NCI-H524 treated with DMSO at 0.1 percent for 48 hours (cell line): Measurements from ENCODE around the gene OR10S1.
"Not testable (repeated sequence)": the region's sequence is repeated elsewhere in the genome, so short reads cannot be mapped to it uniquely, and the experiment has no call there.

Experiments used
- DNase-seq: peaks from one replicate; lab custom pipeline; 2025; lab: John Stamatoyannopoulos, UW

The OR10S1 gene

GRCh38 chr11:123977731-123978347 is at the start of gene OR10S1:
OR10S1 (minus strand) TSS chr11:123977781; CDS start chr11:123977664, 117 bp downstream.
- DNase-seq = no peak

DNA sequence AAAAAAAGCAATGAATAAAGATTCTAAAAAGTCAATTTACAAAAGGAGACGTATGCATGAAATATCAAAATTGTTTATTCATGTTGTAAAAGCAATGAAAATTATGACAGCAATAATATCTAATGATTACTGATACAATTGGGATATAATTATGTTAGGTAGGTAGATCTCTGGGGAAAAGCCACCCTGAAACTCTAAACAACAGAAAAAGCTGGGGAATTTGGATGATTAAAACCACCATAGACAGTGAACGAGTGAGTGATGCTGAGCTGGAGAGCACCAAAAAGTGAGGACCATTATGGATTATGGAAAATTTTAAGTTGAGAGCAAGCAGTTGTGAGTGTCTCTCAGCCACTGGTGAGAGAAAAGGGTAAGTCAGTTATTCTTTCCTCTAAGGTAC is 48.9 kb upstream of the OR10S1 start, which contains the start of gene OR10G8:
OR10G8 (plus strand) TSS at position 301 of the 400 bp plus-strand sequence. CDS start 2,825 bp downstream, outside the sequence.
- no peak for DNase-seq

GRCh38 chr11:124015837-124016236 is 38.3 kb upstream of the OR10S1 start:
- not testable (repeated sequence) for DNase-seq

DNA sequence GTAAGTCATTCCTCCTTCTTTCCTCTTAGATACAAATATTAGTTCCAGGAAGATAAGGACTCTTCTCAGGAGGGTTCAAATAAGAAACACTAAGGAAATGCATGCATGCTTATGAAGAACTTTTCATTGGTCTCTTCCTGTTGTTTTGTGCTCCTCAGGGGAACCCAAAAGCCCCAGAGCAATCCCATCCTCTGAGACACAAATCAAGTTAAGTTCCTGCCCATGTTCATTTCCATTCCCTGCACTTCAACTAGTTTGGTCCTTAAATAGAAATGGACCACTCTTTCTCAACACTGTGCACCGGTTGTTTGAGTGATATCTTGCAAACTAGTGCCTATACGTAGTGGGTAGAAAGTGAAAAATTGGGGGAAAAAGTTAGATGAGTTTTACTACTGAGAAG is 35.1 kb upstream of the OR10S1 start, which contains the start of gene OR10G4:
OR10G4 (plus strand) TSS at position 301 of the 400 bp plus-strand sequence. CDS start 2,578 bp downstream, outside the sequence.
- DNase-seq = no peak

GRCh38 chr11:123995119-123995518 is 17.5 kb upstream of the OR10S1 start, which contains the start of gene OR10G6:
OR10G6 (minus strand) TSS chr11:123995161; CDS start chr11:123995161, 0 bp downstream.
- no peak for DNase-seq

DNA sequence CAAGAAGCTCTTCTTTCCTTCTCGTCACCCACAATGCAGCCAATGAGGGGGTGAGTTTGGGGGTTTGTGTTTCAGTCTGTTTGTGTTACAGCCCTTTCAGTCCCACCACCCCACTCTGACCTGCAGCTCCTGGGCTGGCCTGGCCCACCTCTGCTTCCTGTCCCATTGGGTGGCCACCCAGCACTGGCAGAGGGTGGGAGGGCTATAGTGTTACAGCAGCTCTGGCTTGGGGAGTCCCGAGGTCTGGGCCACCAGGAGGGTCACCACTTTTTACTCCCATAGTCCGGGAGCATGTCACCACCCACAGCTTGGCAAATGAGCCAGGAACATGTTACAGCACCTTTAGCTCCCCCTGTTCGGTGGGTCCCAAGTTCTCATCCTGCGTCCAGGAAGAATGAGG is 1.7 kb upstream of the OR10S1 start:
- DNase-seq = no peak

DNA sequence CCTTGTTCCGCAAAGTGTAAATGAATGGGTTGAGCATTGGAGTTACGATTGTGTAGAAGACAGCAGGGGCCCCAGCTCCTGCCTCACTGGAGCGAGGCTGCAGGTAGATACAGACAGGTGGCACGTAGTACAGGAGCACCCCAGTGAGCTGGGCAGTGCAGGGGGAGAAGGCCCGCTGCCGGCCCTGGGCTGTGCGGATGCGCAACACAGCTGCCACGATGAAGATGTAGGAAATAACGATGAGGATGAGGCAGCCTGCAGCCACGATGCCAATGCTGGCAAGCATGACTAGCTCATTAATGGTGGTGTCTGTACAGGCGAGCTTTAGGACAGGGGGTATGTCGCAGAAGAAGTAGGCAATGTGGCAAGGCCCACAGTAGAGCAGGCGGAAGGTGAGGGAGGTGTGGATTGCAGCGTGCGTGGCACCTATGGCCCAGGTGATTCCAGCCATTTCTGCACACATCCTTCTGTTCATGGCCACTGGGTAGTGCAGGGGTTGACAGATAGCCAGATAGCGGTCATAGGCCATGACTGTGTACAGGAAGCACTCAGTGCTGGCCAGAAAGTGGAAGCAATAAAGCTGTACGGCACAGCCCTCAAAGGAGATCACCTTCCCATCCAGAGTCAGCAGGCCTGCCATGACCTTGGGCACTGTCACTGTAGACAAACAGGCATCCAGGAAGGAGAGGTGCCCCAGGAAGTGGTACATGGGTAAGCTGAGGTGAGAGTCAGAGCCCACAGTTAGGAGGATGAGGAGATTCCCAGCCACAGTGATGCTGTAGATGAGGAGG is 616 bp downstream of the OR10S1 start:
- no peak for DNase-seq

GRCh38 chr11:123973816-123974215 is 3.8 kb downstream of the OR10S1 start:
- no peak for DNase-seq

DNA sequence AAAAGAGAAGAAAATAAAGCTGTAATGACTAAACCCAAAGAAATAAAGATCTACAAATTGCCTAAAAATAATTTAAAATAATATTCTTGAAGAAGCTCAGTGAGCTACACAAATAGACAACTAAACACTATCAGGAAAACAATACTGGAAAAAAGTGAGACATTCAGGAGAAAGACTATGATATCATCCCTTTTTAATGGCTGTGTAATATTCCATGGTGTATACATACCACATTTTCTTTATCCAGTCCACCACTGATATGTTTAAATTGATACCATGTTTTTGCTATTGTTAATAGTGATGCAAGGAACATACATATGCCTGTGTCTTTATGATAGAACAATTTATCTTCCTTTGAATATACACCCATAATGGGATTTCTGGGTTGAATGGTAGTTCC is 20.8 kb downstream of the OR10S1 start:
- no peak for DNase-seq

DNA sequence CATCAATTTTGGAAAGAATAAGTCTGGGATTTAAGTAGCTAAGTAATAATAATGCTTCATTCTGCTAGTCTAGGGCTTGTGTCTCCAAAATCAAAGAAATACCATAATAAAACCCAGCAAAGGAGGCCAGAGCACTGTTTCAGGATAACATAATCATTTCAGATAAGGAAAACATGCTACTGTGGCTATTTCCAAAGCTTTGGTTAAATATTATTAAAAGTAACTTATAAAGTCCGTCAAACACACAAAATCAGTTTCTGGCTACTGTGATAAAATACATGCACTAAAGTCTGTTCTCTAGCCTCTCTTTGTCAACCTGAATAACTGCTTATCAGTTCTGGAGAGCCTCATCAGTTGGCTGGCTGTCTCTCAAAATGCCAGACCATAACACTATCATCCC is 32.4 kb downstream of the OR10S1 start:
- no peak for DNase-seq

DNA sequence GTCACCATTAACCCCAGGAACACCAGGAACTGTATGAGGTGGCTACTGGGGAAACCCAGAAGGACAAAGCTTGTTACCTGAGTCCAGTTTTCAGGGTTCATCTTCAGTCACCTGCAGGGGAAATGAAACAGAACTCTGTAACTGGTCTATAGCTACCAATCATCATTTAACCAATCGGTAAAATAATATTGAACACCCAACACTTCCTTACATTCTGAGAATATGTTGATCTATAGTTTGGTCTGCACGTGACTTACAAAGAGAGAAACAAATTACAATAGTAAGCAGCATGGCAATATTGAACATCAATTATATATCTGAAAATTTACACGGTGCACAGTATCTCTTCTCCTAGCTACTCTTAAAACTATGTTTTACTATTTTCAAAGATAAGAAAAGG is 33.8 kb downstream of the OR10S1 start, which contains the start of gene OR6T1:
OR6T1 (minus strand) TSS at position 101 of the 400 bp plus-strand sequence; CDS start at position 101, 0 bp downstream.
- no peak for DNase-seq

DNA sequence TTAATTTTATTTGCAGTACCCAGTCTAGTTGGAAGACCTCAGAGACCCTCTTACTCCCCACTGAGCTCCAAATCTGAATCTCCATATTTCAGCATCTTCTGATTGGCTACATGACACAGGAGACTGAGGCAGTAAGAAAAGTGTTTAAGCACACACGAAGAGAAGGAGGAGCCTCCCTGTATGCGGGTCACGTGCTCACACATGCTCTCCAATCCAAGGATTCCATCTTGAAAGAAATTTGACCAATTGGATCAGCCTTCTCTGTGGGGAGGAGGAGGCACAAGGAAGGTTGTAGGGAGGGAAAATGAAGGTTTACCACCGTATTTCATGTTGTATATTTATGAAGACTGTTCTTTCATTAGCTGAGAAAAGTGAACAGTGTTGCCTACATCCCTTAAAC is 35.2 kb downstream of the OR10S1 start:
- no peak for DNase-seq

DNA sequence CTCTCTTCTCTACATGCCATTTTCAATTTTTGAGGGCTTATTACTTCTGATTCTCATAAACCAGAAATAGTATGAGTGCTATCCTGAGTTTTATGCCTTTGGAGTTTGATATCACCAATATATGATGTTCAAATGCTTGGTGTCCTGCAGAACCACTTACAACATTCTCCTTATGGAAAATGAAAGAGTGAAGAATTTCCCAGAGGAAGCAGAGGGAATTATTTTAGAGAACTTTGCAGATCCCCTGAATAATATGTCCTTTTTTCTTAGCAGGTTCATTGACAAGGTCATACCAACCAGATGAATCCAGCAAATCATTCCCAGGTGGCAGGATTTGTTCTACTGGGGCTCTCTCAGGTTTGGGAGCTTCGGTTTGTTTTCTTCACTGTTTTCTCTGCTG is 38.3 kb downstream of the OR10S1 start, which contains the start of gene OR4D5:
OR4D5 (plus strand) TSS at position 301 of the 400 bp plus-strand sequence; CDS start at position 301, 0 bp downstream.
- DNase-seq = no peak
